ENCODE measurements around the gene CDK19. TPM values are rescaled to one million over a fixed set of nuclear protein-coding genes. Genes with fewer than 3 reads are reported as not detected.

CDK19 gene
- total RNA-seq, 6 experiments from 2014 or later, result 18.6 to 22.4 (median 20.0) TPM

GRCh38 chr6:110622912-110623578 is 192.2 kb downstream of the CDK19 start:
- no peak for TF ChIP-seq CTCF (IDR thresholded peaks at IDR 0.05)
- no peaks in the 10 kb centered on the region for H3K9me3 Mint-ChIP-seq
- DNase-seq, result no peak
- no peaks in the 10 kb centered on the region; the same call in 1 of the 2 replicates for H3K27me3 Mint-ChIP-seq (ENCODE audit: insufficient read depth)
- peaks cover 31% of the 10 kb centered on the region for H3K4me1 Mint-ChIP-seq (ENCODE audit: low read depth)
- no peaks in the 10 kb centered on the region; the same call in 1 of the 2 replicates for H3K36me3 Mint-ChIP-seq (ENCODE audit: low read depth)
- H3K27ac Mint-ChIP-seq, result no peak overlapping the region
- no peak overlapping the region for H3K4me3 Mint-ChIP-seq

- H3K27me3 Mint-ChIP-seq (ENCODE audit: insufficient read depth), result no peaks in the 10 kb centered on the region; the same call in 1 of the 2 replicates
- H3K27ac Mint-ChIP-seq, result no peak overlapping the region
Measured at GRCh38 chr6:110621061-110621460, 194.2 kb downstream of the CDK19 start.

GRCh38 chr6:110620065-110620464 is 195.2 kb downstream of the CDK19 start:
- peaks cover 7% of the 10 kb centered on the region for H3K36me3 Mint-ChIP-seq (ENCODE audit: low read depth)
- peaks cover 14% of the 10 kb centered on the region for H3K4me1 Mint-ChIP-seq (ENCODE audit: low read depth)
- H3K27ac Mint-ChIP-seq, result no peak overlapping the region
- no peaks in the 10 kb centered on the region; the same call in 1 of the 2 replicates for H3K27me3 Mint-ChIP-seq (ENCODE audit: insufficient read depth)
- no peak overlapping the region for H3K4me3 Mint-ChIP-seq
- DNase-seq, result no peak
- H3K9me3 Mint-ChIP-seq, result no peaks in the 10 kb centered on the region
- TF ChIP-seq CTCF (IDR thresholded peaks at IDR 0.05), result no peak

More at GRCh38 chr6:110621061-110621460, 194.2 kb downstream of the CDK19 start:
- TF ChIP-seq CTCF (IDR thresholded peaks at IDR 0.05), result no peak
- no peaks in the 10 kb centered on the region for H3K9me3 Mint-ChIP-seq
- H3K36me3 Mint-ChIP-seq (ENCODE audit: low read depth), result peaks cover 2% of the 10 kb centered on the region; the same call in 1 of the 2 replicates
- DNase-seq, result no peak
- H3K4me1 Mint-ChIP-seq (ENCODE audit: low read depth), result peaks cover 22% of the 10 kb centered on the region
- no peak overlapping the region for H3K4me3 Mint-ChIP-seq

GRCh38 chr6:110619275-110619908 is 195.9 kb downstream of the CDK19 start:
- Mint-ChIP-seq H3K4me1 (ENCODE audit: low read depth) (peaks cover 17% of the 10 kb centered on the region), H3K27me3 (ENCODE audit: insufficient read depth) (no peaks in the 10 kb centered on the region; the same call in 1 of the 2 replicates), H3K9me3 (no peaks in the 10 kb centered on the region), H3K36me3 (ENCODE audit: low read depth) (peaks cover 9% of the 10 kb centered on the region), H3K4me3 (no peak overlapping the region), H3K27ac (no peak overlapping the region)
- no peak for DNase-seq
- no peak for TF ChIP-seq CTCF (IDR thresholded peaks at IDR 0.05)

- TF ChIP-seq CTCF (IDR thresholded peaks at IDR 0.05), result peak; percentile 53
- H3K4me1 Mint-ChIP-seq (ENCODE audit: low read depth), result peaks cover 19% of the 10 kb centered on the region
- peak; percentile 21 for DNase-seq
- no peaks in the 10 kb centered on the region for H3K9me3 Mint-ChIP-seq
- peaks cover 12% of the 10 kb centered on the region for H3K36me3 Mint-ChIP-seq (ENCODE audit: low read depth)
- H3K4me3 Mint-ChIP-seq, result no peak overlapping the region
- peak overlapping the region; percentile 4; the same call in 1 of the 2 replicates for H3K27ac Mint-ChIP-seq
- H3K27me3 Mint-ChIP-seq (ENCODE audit: insufficient read depth), result no peaks in the 10 kb centered on the region; the same call in 1 of the 2 replicates
Measured at GRCh38 chr6:110618591-110619267, 196.5 kb downstream of the CDK19 start.
